ENCODE measurements around the gene LCNL1.

LCNL1 gene

DNA sequence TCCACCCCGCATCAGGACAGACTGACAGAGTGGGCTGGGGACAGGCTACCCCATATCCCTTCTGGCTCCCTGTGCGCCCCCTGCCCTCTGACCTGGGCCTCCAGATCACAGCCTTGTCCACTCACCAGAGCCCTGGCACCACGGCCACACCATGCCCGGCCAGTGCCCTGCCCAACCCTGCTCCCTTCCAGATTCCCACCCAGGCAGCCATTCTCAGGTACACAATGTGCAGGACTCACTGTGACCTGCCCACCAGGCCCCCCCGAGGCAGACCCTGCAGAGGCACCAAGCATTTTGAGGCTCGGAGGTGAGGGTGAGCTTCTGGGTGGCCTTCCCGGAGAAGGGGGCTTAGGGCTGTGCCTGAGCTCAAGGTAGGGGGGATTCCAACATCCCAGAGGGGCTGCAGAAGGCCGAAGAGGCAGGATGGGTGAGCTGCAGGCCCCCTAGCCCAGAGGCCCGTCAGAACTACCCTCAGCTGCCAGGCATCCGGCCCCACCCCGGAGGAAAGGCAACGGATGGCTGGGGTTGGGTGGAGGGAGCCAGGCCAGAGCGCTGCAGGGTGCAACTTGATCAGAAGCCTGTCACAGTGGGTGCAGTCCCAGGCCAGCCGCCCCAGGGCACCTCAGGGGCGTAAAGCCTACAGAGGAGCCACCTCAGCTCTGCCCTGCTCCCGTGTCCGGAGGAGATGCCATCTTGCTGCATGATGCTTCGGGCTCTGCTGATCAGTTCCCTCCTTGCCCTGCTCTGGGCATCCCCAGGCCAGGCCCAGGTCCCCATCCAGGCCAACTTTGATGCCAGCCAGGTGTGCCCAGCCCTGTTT is at the start of gene LCNL1:
LCNL1 (plus strand) TSS at position 762 of the 820 bp plus-strand sequence. CDS start 594 bp downstream, outside the sequence.
- DNase-seq (ENCODE audit: low read depth): no peak

DNA sequence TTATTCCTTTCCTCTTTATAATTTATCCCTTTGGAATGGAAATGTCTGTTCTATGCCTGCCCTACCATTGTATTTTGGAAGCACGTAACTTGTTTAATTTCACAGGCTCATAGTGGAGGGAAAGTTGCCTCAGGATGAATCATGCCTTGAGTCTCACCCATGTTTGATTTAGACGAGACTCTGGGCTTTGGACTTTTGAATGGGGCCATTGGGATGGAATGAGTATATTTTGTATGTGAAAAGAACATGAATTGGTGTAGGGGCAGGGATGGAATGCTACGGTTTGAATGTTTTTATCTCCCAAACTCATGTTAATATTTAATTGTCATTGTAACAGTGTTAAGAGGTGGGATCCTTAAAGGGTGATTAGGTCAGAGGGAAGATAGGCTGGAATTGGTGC is 48.5 kb upstream of the LCNL1 start:
- DNase-seq (ENCODE audit: low read depth): no peak

DNA sequence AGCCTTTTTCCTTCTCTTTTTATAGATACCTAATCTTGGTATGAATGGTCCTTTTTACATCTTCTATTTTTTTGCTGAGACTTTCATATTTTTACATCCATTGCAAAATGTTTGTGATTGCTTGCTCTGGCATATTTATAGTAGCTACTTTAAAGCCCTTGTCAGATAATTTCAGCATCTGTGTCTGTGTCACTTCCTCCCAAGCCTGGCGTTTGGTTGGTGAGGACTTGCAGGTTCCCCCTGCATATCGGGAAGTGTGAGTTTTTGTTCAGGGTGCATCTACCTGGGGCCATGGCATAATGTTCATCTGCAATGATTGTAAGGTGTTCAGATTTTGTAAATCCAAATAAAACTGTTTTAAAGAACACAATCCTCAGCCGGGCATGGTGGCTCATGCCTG is 47.1 kb upstream of the LCNL1 start:
- DNase-seq (ENCODE audit: low read depth): no peak

DNA sequence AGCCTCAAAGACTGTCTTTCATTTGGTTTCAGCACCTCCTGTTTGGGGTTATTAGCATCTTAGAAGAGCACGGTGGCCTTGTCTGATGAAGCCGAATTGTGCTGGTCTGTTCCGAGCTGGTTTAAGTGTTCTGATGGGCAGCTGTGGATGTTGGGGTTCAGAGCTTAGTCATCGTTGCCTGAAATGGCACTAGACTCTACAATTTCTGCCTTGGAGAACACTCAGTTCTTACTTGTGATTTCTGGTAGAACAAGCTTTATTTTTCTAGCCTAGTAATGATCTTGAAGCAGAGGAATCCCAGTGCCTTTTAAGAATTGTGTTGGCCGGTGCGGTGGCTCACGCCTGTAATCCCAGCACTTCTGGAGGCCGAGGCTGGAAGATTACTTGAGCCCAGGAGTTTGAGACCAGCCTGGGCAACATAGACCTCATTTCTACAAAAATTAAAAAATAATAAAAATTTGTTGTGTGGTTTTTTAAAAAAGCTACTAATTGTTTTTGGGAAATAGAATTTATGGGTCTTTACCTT is 46.1 kb upstream of the LCNL1 start:
- DNase-seq (ENCODE audit: low read depth): no peak

DNA sequence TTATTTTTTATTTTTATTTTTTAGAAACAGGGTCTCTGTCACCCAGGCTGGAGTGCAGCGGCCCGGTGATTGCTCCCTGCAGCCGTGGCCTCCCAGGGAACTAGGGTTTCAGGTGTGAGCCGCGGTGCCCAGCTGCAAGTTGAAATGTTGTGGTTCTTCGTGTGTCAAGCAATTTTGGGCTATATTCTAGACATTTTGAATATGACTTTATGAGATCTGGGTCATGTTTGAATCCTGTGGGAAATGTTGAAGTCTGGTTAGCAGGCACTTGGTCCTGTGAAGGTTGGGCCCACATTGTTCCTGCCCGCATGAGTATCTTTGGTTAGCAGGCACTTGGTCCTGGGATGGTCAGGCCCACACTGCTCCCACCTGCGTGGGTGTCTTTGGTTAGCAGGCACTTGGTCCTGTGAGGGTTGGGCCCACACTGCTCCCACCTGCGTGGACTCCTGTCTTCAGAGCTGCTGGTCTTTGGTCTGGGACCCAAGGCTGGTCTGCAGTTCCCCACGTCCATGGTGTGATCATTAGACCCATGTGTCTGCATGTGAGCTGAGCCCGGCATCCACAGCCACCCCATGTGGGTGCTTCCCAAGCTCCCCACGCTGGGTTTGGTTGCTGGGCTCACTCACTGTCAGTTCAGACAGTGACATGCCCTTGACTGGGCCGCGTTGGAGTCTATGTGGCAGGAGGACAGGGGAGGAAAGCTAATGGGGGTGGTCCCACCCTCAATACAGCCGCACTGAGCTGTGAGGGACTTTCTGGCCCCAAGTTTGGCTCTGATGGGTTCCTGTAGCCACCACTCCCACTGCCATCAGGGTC is 45.4 kb upstream of the LCNL1 start:
- no peak for DNase-seq (ENCODE audit: low read depth)

DNA sequence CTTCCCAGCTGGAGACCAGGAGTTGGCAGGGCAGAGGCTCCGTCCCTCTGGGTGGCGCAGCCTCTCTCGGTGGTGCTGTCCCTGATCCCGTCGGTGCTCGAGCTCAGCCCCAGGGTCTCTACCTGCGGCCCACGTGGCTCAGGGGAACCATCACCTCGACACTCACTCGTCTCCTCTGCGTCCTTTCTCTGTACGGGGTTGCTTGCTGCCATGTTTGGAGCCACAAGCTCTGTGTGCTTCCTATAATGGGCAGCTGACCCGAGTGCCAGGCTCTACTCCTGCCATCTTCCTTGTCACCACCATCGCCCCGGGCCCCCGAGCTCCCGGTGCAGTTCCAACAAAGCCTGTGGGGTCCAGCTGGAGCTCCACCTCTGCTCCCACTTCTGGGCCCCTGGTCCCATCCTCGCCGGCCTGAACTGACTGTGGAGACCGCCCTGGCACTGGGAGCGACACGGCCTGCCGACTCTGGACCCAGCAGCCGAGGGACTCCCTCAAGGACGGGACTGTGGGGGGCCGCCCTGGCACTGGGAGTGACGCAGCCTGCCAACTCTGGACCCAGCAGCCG is 43.3 kb upstream of the LCNL1 start:
- no peak for DNase-seq (ENCODE audit: low read depth)

DNA sequence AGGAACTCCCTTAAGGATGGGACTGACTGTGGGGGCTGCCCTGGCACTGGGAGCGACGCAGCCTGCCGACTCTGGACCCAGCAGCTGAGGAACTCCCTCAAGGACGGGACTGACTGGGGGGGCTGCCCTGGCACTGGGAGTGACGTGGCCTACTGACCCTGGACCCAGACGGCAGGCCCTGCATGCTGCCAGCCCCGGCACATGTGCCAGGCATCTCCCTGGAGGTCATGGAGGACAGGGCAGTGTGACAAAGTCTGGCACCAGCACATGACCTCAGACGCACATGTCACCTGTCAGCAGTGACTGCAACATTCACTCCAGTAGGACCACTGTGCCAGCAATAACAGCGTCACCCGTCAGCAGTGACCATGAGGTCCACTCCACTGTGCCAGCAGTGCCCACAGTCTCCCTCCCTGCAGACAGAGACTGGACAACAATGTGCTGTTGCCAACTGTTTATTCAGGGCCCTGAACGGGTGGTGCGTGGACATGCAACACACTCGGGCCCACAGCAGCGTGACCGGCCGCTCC is 42.7 kb upstream of the LCNL1 start:
- no peak for DNase-seq (ENCODE audit: low read depth)

DNA sequence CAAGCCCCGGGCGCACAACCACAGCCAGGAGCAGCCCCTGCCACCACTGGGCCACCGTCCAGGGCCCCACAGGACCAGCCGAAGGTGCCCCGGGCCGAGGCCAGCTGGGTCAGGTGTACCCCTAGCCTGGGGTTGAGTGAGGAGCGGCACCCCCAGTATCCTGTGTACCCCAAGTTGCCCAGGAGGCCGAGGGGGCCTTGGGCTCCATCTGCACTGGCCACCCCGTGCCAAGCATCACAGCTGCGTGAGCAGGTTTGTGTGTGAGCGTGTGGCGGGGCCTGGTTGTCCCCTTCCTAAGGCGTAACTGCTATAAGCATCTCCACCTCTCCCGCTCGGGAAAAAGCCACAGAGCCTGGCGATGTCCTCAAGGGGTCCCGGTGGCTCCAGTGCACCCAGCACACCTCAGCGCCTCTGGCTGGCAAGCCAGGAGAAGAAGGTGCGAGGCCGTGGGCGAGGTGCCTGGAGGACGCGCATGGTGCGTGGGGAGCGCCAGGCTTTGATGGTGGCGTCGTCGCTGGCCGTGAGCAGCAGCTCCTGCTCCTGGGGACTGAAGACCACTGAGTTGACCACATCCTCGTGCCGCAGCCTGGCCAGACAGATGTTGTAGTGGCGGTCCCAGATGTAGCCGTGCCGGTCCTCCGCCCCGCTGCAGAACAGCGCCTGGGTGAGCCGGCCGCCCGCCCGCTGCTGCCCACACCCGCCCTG is 42.1 kb upstream of the LCNL1 start:
- DNase-seq (ENCODE audit: low read depth): no peak

DNA sequence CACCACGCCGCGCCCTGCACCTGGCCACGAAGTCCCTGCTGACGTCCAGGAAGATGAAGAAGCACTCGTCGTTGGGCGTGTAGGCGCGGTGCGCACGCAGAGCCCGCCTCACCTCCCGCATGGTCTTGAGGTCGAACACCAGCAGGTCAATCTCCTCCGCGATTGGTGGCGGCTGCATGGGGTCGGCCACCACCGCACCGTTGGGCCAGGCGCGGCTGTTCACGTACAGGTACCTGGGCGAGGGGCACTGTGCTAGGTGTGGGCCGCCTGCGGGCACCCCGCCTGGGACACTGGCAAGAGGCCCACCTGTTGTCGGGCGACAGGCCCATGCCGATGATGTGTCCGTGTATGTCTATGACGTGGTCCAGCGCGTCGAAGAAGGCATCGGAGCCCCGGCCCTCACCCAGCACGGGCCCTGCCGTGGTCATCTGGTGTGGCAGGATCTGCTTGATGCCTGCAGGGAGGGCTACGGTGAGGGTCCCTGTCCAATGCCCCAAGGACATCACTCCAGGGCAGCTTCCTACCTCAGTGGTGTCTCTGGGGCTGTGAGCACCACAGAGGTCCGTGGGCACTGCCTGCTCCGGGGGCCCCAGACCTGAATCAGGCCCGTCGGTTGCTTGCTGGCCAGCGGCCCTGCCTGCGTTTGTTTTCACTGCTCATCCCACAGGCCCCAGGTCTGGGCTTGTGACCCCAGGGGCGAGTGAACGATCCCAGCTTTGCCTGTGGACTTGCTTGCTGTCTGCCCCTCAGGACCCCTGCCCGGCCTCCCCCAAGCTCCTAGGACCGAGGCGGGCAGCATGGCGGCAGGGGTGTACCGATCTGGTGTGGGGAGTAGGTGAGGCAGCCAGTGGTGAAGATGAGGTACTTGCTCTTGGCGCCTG is 41.3 kb upstream of the LCNL1 start:
- no peak for DNase-seq (ENCODE audit: low read depth)

DNA sequence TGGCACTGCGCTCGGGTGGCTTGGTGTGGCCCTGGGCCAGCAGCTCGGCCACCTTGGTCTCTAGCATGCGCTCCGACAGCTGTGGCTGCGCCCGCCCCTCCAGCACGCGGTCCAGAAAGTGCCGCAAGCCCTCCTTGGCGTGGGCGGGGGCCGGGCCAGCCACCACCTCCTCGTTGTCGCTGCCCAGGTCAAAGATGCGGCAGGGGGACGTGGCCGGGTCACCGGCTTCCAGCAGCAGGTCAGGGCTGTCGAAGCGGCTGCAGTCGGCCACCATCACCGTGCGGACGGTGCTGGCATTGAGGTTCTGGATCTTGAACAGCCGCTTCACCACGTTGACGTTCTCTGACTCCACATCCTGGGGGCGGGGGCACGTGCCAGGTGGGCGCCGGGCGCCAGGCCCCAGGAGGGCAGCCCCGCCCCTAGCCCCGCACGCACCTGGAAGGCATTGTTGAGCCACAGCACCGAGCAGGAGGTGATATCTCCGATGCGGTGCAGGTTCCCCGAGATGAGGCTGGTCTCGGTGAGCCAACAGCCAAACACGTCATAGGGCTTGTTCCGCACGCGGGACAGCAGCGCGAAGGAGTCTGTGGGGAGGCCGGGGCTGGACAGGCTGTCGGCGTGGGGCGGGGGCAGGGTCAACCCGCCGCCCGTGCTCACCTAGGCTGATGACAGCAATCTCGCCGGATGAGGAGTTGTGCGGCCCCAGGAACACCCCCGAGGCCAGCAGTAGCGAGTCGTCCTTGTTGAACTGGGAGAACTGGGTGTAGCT is 40.5 kb upstream of the LCNL1 start:
- no peak for DNase-seq (ENCODE audit: low read depth)

DNA sequence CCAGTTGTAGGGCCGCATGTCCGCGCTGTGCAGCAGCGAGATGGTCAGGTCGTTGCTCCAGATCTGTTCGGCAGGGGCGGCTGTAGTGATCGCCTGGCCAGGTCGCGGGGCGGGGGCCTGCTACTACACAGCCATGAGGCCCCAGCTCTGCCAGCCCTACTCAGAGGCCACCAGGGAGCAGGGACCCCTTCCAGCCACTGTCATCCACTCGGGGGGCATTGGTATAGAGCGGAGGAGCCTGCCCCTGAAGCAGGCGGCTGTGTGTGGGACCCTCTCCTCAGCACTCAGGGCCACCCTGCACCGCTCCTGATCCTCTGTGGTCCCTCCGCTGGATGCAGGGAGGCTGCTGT is 39.9 kb upstream of the LCNL1 start:
- DNase-seq (ENCODE audit: low read depth): no peak

DNA sequence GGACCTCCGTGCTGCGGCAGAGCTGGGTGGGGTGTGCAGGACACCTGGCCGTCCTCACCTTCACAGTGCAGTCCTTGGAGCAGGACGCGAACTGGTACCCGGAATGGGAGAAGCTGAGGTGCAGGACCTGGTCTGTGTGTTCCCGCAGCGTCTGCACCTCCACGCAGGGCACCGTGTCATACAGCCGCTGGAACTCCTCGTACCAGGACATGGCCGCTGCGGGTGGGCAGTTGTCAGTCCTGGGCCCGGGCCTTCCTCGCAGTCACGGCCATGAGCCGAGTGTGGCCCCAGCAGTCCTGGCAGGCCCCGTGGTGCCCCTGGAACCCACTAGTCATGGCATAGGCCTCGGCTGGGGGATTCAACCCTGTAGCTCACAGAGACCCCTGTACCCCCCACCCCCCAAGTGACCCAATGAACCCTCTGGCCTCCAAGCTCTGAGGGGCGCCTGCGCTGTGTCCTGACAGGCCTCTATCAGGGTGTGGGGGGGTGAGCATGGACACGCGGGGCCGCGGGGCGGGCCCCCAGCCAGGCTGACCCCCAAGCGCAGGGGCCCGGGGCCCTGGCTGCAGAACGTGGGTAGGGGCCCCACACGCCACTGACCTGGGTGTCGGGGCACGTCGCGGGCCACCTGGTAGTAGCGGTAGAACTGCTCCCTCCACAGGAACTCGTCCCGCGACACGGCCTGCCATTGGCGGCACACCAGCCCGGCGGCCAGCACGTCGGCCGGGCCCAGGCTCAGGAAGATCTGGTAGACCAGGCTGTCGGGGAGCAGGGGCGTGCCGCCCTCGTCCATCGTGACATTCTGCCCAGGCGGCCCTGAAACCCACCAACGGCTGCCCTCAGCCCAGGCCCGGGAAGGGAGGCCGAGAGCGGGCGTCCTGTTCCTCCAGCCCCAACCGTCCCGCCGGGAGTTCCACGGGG is 39.2 kb upstream of the LCNL1 start:
- DNase-seq (ENCODE audit: low read depth): no peak

DNA sequence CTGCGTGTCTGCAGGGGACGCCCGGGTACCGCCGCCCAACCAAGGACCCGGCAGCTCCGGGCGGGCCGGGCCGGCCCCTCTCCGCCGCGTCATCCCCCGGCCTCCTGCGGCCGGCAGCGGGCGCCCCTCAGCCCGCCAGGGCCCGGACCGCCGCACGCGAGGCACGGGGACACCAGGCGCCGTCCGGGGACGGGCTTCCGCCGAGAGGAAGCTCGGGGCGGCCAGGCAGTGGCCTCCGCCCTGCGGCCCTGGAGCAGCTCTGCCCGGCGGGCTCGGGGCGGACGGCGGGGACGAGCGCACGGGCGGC is 38.6 kb upstream of the LCNL1 start:
- no peak for DNase-seq (ENCODE audit: low read depth)

DNA sequence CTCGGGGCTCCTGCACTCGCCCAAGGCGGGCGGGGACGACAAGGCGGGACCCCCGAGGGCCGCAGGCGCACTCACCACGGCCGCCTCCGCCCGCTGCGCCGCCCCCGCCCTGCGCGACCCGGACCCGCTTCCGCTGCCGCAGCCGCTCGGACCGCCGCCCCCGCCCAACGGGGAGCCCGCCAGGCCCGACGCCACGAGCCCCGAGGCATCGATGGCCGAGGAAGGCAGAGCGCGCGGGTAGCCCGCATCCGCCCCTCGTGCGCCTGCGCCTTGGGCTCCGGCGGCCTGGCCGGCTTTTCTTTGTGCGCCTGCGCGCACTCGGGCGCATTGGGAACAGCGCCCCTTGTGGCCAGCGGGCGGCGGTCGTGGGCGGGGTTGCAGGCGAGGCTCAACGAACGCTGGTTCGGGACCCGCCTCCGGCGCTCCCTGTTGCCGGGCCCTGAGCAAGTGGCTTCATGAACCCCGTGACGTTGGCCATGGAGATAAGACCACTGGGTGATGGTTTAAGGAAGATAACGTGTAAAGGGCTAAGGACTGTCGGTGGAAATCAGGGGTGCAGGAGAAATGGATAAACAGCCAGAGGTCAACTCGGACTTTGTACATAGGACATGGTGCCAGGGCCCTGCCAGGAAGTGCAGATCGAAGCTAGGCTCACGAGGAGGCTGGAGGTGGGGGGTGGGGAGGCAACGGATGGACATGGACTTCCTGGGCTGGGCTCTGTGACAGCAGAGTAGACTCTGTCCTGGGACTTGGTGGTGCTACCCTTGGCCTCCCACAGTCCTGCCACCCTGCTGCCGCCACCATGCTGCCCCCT is 38.1 kb upstream of the LCNL1 start, which contains the start of the genes C8G and FBXW5:
C8G (plus strand) TSS at position 725 of the 814 bp plus-strand sequence; CDS start at position 803, 78 bp downstream.
FBXW5 (minus strand) TSS at position 220 of the 814 bp plus-strand sequence. CDS start 655 bp downstream, outside the sequence.
- DNase-seq (ENCODE audit: low read depth): peak; percentile 83

DNA sequence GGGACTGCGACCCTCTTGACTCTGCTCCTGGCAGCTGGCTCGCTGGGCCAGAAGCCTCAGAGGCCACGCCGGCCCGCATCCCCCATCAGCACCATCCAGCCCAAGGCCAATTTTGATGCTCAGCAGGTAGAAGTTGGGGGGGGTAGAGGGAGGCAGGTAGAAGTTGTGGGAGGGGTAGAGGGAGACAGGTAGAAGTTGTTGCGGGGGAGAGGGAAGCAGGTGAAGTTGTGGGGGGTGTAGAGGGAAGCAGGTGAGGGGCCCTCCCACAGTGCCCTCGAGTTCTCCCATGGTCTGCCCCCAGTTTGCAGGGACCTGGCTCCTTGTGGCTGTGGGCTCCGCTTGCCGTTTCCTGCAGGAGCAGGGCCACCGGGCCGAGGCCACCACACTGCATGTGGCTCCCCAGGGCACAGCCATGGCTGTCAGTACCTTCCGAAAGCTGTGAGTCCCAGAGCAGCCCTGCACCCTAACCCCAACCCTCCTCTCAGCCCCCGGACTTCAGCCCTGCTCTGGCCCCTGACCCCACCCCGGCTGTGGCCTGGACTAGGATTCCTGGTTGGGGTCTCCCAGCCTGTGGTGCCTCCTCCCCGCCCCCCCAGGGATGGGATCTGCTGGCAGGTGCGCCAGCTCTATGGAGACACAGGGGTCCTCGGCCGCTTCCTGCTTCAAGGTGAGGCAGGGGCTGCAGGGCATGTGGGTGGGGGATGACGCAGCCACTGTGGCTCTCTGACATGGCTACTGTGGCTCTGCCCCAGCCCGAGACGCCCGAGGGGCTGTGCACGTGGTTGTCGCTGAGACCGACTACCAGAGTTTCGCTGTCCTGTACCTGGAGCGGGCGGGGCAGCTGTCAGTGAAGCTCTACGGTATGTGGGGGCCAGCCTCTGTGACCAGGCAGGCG is 37.2 kb upstream of the LCNL1 start:
- DNase-seq (ENCODE audit: low read depth): no peak

DNA sequence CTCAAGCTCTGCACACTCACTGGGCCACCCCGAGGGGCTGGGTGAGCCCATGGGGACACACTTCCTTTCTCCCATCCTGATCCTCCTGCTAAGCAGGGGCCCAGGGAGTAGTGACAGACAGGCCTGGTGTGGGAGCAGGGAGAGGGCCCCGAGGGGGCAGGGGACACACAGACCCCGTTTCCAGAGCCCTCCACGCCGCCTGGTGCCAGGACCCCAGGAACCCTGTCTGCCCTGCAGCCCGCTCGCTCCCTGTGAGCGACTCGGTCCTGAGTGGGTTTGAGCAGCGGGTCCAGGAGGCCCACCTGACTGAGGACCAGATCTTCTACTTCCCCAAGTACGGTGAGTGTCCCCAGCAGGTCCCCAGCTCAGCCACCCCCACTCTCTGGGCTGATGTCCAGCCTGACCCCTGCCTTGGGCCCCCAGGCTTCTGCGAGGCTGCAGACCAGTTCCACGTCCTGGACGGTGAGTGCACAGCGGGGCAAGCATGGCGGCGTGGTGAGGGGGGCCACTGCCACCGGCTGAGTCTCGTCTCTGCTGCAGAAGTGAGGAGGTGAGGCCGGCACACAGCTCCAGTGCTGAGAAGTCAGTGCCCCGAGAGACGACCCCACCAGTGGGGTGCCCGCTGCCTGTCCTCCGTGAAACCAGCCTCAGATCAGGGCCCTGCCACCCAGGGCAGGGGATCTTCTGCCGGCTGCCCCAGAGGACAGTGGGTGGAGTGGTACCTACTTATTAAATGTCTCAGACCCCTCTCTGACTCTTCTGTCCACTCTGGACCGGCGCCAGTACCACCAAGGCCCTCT is 36.4 kb upstream of the LCNL1 start:
- DNase-seq (ENCODE audit: low read depth): no peak

Data from stimulated activated CD8-positive, alpha-beta memory T cell treated with anti-CD3 and anti-CD28 coated beads, Interleukin-7, amount 100 ng/mL, for 24 hours (primary cell).